ENCODE data around the gene MARCHF5.

The MARCHF5 gene

DNA sequence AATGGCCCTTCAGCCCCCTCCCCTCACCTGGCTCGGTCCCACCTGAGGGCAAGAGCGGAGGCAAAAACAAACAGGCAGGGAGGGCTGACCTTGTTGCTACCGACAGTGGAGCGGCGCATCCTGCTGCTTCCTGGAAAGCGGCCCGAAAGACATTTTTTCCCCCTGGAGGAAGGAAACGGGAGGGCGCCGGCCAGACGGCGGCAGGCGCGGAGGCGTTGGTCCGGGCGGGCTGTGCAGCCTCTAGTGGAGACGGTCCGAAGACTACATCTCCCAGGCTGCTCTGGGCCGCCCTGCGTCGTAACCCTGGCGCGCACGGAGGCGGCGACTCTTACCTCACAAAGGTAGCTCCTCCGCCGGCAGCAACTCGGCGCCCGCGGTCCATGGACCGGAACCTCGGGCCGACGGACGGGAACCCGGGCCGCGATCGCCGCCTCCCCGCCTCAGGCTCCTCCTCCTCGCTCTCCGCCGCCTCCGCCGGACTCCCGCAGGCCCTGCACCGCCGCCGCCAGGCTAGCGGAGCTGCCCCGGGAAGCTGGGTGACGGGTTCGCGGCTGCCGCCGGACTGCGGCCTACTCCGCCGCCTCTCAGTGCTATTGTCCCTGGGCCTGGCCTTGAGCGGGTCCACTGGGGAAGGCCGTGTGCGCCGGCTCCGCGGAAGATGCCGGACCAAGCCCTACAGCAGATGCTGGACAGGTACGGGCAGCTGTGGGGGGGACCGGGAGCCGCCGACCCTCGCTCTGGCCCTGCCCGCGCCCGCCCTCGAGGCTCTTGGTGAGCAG, at the start of gene MARCHF5, which contains the start of gene CPEB3:
Gene MARCHF5, plus strand, starts transcription at position 331 of the 779 bp plus-strand sequence. Its CDS starts 328 bp downstream, at position 659.
Gene CPEB3, minus strand, starts transcription at position 242 of the 779 bp plus-strand sequence. CDS start 50,728 bp downstream, outside the sequence.
- peak; percentile 84 for DNase-seq

DNA sequence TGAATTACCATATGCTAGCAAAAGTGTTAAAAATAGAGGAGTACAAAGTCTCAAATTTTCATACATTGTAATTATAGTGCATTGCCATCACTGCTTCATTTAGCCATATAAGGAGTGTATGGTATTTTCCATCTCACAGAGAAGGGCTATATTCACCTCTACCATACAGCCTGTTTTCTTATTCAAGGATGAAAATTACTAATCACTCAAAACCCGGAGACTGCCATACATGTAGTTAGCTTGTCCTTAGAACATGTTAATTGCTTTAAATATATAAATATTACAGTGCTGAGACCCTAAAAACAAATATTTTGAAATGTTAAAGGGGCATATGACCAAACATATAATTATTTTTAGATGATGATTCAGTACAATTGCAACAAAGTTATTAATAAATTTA, 49.5 kb upstream of the MARCHF5 start:
- DNase-seq, result no peak

GRCh38 chr10:92242380-92242779, 48.6 kb upstream of the MARCHF5 start:
- no peak for DNase-seq

- DNase-seq, result peak; percentile 60
Observed at GRCh38 chr10:92242910-92243671, 47.9 kb upstream of the MARCHF5 start.

- no peak for DNase-seq
Observed at GRCh38 chr10:92244796-92245195, 46.2 kb upstream of the MARCHF5 start.

DNA sequence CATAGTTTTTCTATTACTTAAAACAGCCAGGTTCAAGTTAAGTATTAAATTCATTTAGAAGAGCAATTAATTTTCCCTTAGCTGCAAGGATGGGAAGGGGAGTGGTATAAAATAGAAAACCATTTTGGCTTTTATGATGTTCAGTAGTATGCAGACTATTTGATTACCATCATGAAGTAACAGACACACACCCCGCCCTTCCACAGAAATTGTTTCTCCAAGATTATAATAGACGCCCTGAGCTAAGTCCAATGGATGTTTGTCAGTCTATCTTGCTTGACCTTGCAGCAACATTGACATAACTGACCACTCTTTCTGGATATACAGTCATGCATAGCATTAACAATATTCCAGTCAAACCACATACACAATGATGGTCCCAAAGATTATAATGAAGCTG, 42.4 kb upstream of the MARCHF5 start:
- no peak for DNase-seq

DNA sequence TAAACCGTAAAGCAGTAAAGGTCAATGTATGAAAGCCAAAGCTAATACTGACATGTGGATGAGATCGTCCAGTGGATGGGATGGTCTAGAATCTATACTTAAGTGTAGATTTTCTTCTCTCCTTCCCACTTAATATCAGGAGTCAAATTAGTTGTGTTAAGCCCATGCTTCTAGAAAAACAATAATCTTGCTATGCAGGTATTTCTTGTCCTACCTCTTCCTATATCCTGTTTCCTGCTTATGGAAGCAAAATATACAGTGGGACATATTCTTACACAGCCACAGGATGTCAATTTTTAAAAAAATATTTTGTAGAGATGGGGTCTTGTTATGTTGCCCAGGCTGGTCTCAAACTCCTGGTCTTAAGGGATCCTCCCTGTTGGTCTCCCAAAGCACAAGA, 27.6 kb upstream of the MARCHF5 start:
- no peak for DNase-seq

- no peak for DNase-seq
Observed at GRCh38 chr10:92264249-92264648, 26.7 kb upstream of the MARCHF5 start.

DNA sequence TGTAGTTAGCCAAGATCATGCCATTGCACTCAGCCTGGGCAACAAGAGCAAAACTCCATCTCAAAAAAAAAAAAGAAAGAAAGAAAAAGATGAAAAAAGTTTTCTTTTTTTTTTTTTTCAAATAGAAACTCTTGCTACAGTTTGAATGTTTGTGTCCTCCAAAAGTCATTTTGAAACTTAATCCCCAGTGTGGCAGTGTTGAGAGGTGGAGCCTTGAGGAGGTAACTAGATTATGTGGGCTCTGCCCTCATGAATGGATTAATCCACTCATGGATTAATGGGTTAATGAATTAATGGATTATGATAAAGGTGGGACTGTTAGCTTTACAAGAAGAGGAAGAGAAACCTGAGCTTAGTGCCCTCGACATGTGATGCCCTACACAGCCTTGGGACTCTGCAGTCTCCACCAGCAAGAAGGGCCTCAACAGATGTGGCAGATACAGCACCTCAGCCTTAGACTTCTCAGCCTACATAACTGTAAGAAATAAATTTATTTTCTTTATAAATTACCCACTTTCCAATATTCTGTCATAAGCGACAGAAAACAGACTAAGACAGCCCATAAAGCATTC, 25.2 kb upstream of the MARCHF5 start:
- DNase-seq, result no peak

GRCh38 chr10:92267343-92267742, 23.6 kb upstream of the MARCHF5 start:
- DNase-seq, result no peak

- no peak for DNase-seq
Observed at GRCh38 chr10:92268748-92269147, 22.2 kb upstream of the MARCHF5 start.

DNA sequence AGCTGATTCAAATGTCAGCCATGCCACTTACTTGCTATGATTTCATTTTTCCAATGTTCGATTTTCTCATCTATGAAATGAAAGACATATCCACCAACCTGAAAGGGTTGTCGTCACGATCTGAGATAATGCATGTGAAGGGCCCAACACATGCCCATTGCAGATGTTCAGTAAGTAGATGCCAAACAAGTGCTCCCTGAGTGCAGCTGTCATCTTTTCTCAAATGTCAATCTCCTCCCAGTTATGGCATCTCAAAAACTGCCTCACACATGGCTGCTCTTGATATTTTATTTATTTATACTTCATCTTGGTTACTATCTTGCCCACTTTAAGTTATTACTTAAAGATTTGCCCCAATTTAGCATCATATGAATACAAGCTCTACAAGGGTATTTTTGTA, 16.9 kb upstream of the MARCHF5 start:
- no peak for DNase-seq

DNA sequence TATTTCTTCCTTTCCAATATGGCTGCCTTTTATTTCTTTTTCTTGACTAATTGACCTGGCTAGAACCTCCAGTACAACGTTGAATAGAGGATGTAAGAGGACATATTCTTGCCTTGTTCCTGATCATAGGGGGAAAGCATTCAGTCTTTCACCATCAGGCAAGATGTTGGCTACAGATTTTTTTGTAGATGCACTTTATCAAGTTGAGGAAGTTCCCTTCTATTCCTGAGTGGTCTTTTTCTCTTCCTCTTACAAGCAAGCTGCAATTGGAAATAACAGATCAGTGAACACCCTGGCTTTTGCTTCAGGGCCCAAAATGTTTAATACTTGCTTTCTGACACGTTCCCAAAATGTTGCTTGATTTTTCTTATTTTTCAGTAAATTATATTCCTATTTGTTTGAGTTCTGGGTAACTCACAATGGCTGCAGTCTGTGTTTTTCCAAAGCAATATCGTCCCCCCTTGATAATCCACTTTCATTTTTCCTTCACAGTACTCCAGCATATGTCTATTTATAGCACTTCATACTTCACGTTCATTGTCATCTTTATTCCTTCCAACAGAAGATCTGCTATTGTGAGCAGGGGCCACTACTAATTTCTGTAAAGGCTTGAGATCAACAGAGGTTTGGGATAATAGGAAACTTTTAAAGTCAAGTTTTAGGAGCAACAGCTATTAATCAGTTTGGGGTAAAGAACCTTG, 11.8 kb upstream of the MARCHF5 start:
- no peak for DNase-seq

DNA sequence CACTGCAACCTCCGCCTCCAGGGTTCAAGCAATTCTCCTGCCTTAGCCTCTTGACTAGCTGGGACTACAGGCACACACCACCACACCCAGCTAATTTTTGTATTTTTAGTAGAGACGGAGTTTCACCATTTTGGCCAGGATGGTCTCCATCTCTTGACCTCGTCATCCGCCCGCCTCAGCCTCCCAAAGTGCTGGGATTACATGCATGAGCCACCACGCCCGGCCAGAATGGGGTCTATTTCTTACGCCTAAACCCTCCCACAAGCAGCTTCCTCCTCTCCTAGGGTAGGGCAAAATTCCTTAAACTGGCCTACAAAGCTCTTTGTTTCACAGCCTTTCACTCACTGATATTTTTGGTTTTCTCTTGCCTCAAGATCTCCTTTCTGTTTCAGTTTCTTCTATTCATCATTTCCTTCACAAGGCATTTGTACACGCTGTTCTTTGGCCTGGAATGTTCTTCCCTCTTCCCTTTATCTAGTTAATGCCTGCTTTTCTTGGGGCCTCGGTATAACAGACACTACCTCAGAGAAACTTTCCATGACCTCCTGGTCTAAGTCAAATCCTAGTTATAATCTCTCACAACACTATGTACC, 6.8 kb upstream of the MARCHF5 start:
- no peak for DNase-seq

GRCh38 chr10:92290076-92290836, 711 bp upstream of the MARCHF5 start:
- DNase-seq, result peak; percentile 33

DNA sequence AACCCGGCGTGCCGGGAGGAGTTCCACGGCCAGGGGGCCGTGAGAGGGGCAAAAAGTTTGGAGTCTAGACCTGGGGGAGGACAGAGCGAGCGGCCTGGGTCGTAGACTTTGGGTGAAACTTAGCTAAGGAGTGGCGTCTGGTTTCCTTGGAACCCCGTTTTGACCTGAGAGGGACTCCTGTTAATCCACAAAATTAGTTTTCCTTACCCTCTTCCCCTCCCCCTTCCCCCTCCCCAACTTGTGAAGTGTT, 574 bp downstream of the MARCHF5 start:
- DNase-seq, result no peak

DNA sequence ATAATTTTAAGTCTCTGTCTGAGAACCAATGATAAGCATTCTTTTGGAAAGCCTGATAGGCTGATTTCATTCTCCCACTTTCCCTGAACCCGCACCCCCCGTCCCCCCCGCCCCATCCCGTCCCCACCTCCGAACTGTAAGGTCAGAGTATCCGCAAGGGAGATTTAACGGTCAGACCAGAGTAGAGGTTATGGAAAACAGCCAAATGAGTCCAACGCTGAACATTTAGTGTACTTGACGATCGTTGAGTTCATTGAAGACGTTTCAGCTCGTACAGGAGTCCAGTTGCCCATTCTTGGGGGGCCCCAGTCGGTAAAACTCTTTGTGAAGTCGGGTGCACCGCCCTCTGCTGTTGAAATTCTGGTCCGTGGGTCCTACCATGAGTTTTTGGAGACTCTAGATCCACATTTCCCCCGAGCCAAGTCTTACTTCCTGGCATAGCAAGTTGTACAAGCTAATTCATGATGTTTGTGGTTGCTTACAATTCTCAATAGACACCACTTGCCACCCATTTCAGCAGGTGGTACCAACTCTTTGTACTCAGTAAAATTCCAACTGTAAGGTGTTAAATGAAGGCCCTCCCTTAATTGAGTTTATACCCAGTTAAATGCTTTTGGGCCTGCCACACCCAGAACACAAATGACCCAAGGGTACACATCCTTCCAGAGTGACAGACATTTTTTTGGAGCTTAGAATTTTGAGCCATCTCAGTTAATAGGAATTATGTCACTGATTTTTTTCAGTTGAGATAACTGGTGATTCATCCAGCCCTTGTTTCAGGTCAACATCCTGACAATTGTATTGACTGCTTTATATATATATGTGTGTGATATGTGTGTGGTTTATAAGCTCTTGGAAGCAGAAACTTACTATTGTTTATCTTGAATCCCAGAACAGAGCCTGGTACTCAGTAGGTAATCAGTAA, 1.2 kb downstream of the MARCHF5 start:
- DNase-seq, result peak; percentile 21

DNA sequence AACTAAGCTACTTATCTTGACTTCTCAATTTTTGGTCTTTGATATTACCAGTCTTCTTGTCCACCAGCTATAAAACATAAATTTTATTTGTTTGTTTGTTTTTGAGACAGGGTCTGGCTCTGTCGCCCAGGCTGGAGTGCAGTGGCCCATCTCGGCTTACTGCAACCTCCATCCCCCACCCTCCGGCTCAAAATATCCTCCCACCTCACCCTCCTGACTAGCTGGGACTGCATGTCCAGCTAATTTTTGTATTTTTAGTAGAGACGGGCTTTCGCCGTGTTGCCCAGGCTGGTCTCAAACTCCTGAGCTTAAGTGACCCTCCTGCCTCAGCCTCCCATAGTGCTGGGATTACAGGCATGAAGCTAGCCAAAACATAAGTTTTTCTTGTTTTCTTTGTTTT, 7.5 kb downstream of the MARCHF5 start:
- no peak for DNase-seq

DNA sequence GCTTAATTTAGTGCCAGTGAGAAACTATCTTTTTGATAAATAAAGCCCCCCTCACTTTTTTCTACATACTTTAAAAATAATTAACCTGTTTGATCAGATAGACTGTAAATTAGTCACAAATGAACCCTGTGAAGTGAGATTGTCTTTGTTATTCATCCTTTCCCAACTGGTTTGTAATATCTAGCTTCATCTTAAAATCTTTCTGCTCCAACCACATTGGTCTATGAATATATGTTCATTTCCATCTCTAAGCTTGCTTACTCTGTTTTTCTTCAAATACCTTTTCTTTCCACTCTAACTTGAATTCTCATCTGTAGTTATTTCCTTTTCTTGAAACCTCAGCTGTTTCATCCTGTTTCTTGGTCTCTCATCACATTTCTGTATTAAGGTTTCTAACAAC, 12.1 kb downstream of the MARCHF5 start:
- DNase-seq, result no peak

- no peak for DNase-seq
Observed at GRCh38 chr10:92304061-92304460, 13.1 kb downstream of the MARCHF5 start.

All from GF-D8 (cell line).